ENCODE results near the gene SFMBT2.
"Not testable (repeated sequence)": the region's sequence is repeated elsewhere in the genome, so short reads cannot be mapped to it uniquely, and the experiment has no call there.

The SFMBT2 gene

GRCh38 chr10:7209458-7209857 lies 201.4 kb downstream of the SFMBT2 start:
- DNase-seq: no peak

GRCh38 chr10:7206412-7207100 lies 204.3 kb downstream of the SFMBT2 start:
- no peak for DNase-seq

- no peak for DNase-seq
Measured at GRCh38 chr10:7205656-7206055, 205.2 kb downstream of the SFMBT2 start.

GRCh38 chr10:7202793-7203355 lies 208.0 kb downstream of the SFMBT2 start:
- no peak for DNase-seq

GRCh38 chr10:7199152-7199760 lies 211.6 kb downstream of the SFMBT2 start:
- no peak for DNase-seq

GRCh38 chr10:7196284-7196683 lies 214.6 kb downstream of the SFMBT2 start:
- no peak for DNase-seq

GRCh38 chr10:7195118-7195517 lies 215.7 kb downstream of the SFMBT2 start:
- DNase-seq: no peak

- DNase-seq: no peak
Measured at GRCh38 chr10:7194571-7194970, 216.3 kb downstream of the SFMBT2 start.

GRCh38 chr10:7193369-7193768 lies 217.5 kb downstream of the SFMBT2 start:
- DNase-seq: no peak

GRCh38 chr10:7192831-7193361 lies 217.9 kb downstream of the SFMBT2 start:
- no peak for DNase-seq

GRCh38 chr10:7192061-7192460 lies 218.8 kb downstream of the SFMBT2 start:
- DNase-seq: no peak

- not testable (repeated sequence) for DNase-seq
Measured at GRCh38 chr10:7190772-7191171, 220.1 kb downstream of the SFMBT2 start.

- no peak for DNase-seq
Measured at GRCh38 chr10:7189909-7190308, 220.9 kb downstream of the SFMBT2 start.

- no peak for DNase-seq
Measured at GRCh38 chr10:7188456-7189050, 222.3 kb downstream of the SFMBT2 start.

GRCh38 chr10:7186387-7187018 lies 224.3 kb downstream of the SFMBT2 start:
- no peak for DNase-seq

- no peak for DNase-seq
Measured at GRCh38 chr10:7185367-7185690, 225.5 kb downstream of the SFMBT2 start.

GRCh38 chr10:7184660-7185366 lies 226.0 kb downstream of the SFMBT2 start:
- peak; percentile 75 for DNase-seq

GRCh38 chr10:7184116-7184515 lies 226.7 kb downstream of the SFMBT2 start:
- DNase-seq: not testable (repeated sequence)

- DNase-seq: not testable (repeated sequence)
Measured at GRCh38 chr10:7182327-7182726, 228.5 kb downstream of the SFMBT2 start.

- DNase-seq: no peak
Measured at GRCh38 chr10:7181420-7181819, 229.4 kb downstream of the SFMBT2 start.

GRCh38 chr10:7179536-7179935 lies 231.3 kb downstream of the SFMBT2 start:
- DNase-seq: no peak

GRCh38 chr10:7173948-7174347 lies 236.9 kb downstream of the SFMBT2 start:
- no peak for DNase-seq

- DNase-seq: no peak
Measured at GRCh38 chr10:7171825-7172224, 239.0 kb downstream of the SFMBT2 start.

Data from KG1 (cell line).